Measurements from ENCODE around the gene NFATC1. TPM values are rescaled to one million over a fixed set of nuclear protein-coding genes. Genes with fewer than 3 reads are reported as not detected.

Gene NFATC1
- total and polyA plus RNA-seq, 2 donors from 2014 or later = 4.3 to 17.2 TPM

DNA sequence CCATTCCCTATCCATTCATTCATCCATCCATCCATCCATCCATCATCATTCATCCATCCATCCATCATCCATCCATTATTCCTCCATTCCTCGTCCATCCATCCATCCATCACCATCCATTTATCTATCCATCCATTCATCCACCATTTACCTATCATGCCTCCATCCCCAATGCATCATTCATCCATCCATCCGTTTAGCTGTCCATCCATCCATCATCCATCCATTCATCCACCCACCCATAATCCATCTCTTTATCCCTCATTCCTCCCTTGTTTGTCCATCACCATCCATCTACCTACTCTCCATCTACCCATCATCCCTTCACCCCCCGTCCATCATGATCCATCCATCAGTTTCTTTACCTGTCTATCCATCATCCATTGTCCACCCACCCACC is 13.6 kb downstream of the NFATC1 start:
- H3K27ac ChIP-seq (ENCODE audit: low read depth in 2 of 2, low read length in 2 of 2) = no peak overlapping the region
- H3K36me3 ChIP-seq (ENCODE audit: control insufficient read depth in 2 of 3, insufficient read depth in 3 of 3, low read length in 3 of 3) = no peaks in the 10 kb centered on the region
- no peak overlapping the region for H3K9ac ChIP-seq (ENCODE audit: low read length in 3 of 3)
- peaks cover 0 to 2% (median 0%) of the 10 kb centered on the region in 3 donors for H3K9me3 ChIP-seq (ENCODE audit: control insufficient read depth in 2 of 3, insufficient read depth in 1 of 3, low read length in 3 of 3)
- H3K27me3 ChIP-seq (ENCODE audit: control insufficient read depth, insufficient read depth, low read length) = no peaks in the 10 kb centered on the region
- TF ChIP-seq, protein P1, sequence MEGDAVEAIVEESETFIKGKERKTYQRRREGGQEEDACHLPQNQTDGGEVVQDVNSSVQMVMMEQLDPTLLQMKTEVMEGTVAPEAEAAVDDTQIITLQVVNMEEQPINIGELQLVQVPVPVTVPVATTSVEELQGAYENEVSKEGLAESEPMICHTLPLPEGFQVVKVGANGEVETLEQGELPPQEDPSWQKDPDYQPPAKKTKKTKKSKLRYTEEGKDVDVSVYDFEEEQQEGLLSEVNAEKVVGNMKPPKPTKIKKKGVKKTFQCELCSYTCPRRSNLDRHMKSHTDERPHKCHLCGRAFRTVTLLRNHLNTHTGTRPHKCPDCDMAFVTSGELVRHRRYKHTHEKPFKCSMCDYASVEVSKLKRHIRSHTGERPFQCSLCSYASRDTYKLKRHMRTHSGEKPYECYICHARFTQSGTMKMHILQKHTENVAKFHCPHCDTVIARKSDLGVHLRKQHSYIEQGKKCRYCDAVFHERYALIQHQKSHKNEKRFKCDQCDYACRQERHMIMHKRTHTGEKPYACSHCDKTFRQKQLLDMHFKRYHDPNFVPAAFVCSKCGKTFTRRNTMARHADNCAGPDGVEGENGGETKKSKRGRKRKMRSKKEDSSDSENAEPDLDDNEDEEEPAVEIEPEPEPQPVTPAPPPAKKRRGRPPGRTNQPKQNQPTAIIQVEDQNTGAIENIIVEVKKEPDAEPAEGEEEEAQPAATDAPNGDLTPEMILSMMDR (IDR thresholded peaks at IDR 0.05; ENCODE audit: borderline replicate concordance, extremely low read depth, insufficient read depth) = no peak
- peaks cover 0 to 3% (median 0%) of the 10 kb centered on the region in 3 donors for H3K4me1 ChIP-seq (ENCODE audit: control insufficient read depth in 2 of 3, insufficient read depth in 2 of 3, low read depth in 1 of 3, low read length in 3 of 3)
- DNase-seq (no peak), FAIRE-seq (no peak)
- no peak overlapping the region for H3K4me3 ChIP-seq (ENCODE audit: low read length in 3 of 3)
- intact Hi-C loops (cut with DNase I) = no loop called here

GRCh38 chr18:79410171-79410641 is 14.5 kb downstream of the NFATC1 start:
- TF ChIP-seq, protein P1 (IDR thresholded peaks at IDR 0.05; ENCODE audit: borderline replicate concordance, extremely low read depth, insufficient read depth) = no peak
- DNase-seq (peak in 1 of 5 donors; percentile 60), FAIRE-seq (no peak)
- H3K36me3 ChIP-seq (ENCODE audit: control insufficient read depth in 2 of 3, insufficient read depth in 3 of 3, low read length in 3 of 3) = no peaks in the 10 kb centered on the region
- intact Hi-C loops (cut with DNase I) = no loop called here
- H3K4me3 ChIP-seq (ENCODE audit: low read length in 3 of 3) = no peak overlapping the region
- no peak overlapping the region for H3K27ac ChIP-seq (ENCODE audit: low read depth in 2 of 2, low read length in 2 of 2)
- H3K9me3 ChIP-seq (ENCODE audit: control insufficient read depth in 2 of 3, insufficient read depth in 1 of 3, low read length in 3 of 3) = peaks cover 0 to 2% (median 0%) of the 10 kb centered on the region in 3 donors
- peaks cover 0 to 3% (median 0%) of the 10 kb centered on the region in 3 donors for H3K4me1 ChIP-seq (ENCODE audit: control insufficient read depth in 2 of 3, insufficient read depth in 2 of 3, low read depth in 1 of 3, low read length in 3 of 3)
- no peak overlapping the region for H3K9ac ChIP-seq (ENCODE audit: low read length in 3 of 3)
- H3K27me3 ChIP-seq (ENCODE audit: control insufficient read depth, insufficient read depth, low read length) = no peaks in the 10 kb centered on the region

GRCh38 chr18:79410731-79411613 is 15.2 kb downstream of the NFATC1 start:
- no peak overlapping the region for H3K27ac ChIP-seq (ENCODE audit: low read depth in 2 of 2, low read length in 2 of 2)
- peaks cover 0 to 2% (median 0%) of the 10 kb centered on the region in 3 donors for H3K9me3 ChIP-seq (ENCODE audit: control insufficient read depth in 2 of 3, insufficient read depth in 1 of 3, low read length in 3 of 3)
- peaks cover 0 to 3% (median 0%) of the 10 kb centered on the region in 3 donors for H3K4me1 ChIP-seq (ENCODE audit: control insufficient read depth in 2 of 3, insufficient read depth in 2 of 3, low read depth in 1 of 3, low read length in 3 of 3)
- FAIRE-seq (no peak), DNase-seq (peak in 2 of 5 donors; percentile 54 to 75)
- intact Hi-C loops (cut with DNase I) = no loop called here
- no peak overlapping the region for H3K4me3 ChIP-seq (ENCODE audit: low read length in 3 of 3)
- TF ChIP-seq, protein P1 (IDR thresholded peaks at IDR 0.05; ENCODE audit: borderline replicate concordance, extremely low read depth, insufficient read depth) = no peak
- H3K36me3 ChIP-seq (ENCODE audit: control insufficient read depth in 2 of 3, insufficient read depth in 3 of 3, low read length in 3 of 3) = no peaks in the 10 kb centered on the region
- H3K27me3 ChIP-seq (ENCODE audit: control insufficient read depth, insufficient read depth, low read length) = no peaks in the 10 kb centered on the region
- H3K9ac ChIP-seq (ENCODE audit: low read length in 3 of 3) = no peak overlapping the region

Data from kidney (tissue), 14 donors.